GOT3 (cell line): ENCODE data around the gene LAMC3.

Experiments
- DNase-seq: peaks from one replicate; lab custom pipeline; 2025; ENCODE audit warnings: mixed read lengths; lab: John Stamatoyannopoulos, UW

Gene LAMC3

GRCh38 chr9:131008909-131009618 lies at the start of gene LAMC3:
Gene LAMC3 (plus strand): TSS chr9:131009174. CDS start chr9:131009215, 41 bp downstream.
- DNase-seq, result no peak

- no peak for DNase-seq
Observed at GRCh38 chr9:130959809-130960334, 49.1 kb upstream of the LAMC3 start.

- no peak for DNase-seq
Observed at GRCh38 chr9:130960522-130961378, 48.2 kb upstream of the LAMC3 start.

- no peak for DNase-seq
Observed at GRCh38 chr9:130961511-130962300, 47.3 kb upstream of the LAMC3 start.

GRCh38 chr9:130962418-130963316 lies 46.3 kb upstream of the LAMC3 start:
- DNase-seq, result no peak

- no peak for DNase-seq
Observed at GRCh38 chr9:130963337-130963908, 45.6 kb upstream of the LAMC3 start.

GRCh38 chr9:130963916-130964315 lies 45.1 kb upstream of the LAMC3 start:
- no peak for DNase-seq

GRCh38 chr9:130965680-130966079 lies 43.3 kb upstream of the LAMC3 start:
- no peak for DNase-seq

GRCh38 chr9:130970052-130970451 lies 38.9 kb upstream of the LAMC3 start:
- DNase-seq, result no peak

- DNase-seq, result no peak
Observed at GRCh38 chr9:130970855-130971254, 38.1 kb upstream of the LAMC3 start.

- DNase-seq, result no peak
Observed at GRCh38 chr9:130971294-130971849, 37.6 kb upstream of the LAMC3 start.

- DNase-seq, result no peak
Observed at GRCh38 chr9:130972277-130972956, 36.6 kb upstream of the LAMC3 start.

- DNase-seq, result no peak
Observed at GRCh38 chr9:130972957-130973685, 35.9 kb upstream of the LAMC3 start.

GRCh38 chr9:130973686-130974281 lies 35.2 kb upstream of the LAMC3 start:
- DNase-seq, result no peak

- DNase-seq, result no peak
Observed at GRCh38 chr9:130974697-130975096, 34.3 kb upstream of the LAMC3 start.

GRCh38 chr9:130975156-130975555 lies 33.8 kb upstream of the LAMC3 start:
- DNase-seq, result no peak

GRCh38 chr9:130975932-130976841 lies 32.8 kb upstream of the LAMC3 start:
- DNase-seq, result no peak

GRCh38 chr9:130977811-130978221 lies 31.2 kb upstream of the LAMC3 start:
- DNase-seq, result no peak
